AG09319 (cell line): ENCODE data around the gene NDOR1.

ENCODE experiments used
- DNase-seq: peaks from one replicate; pipeline ENCODE4 v3.0.0-alpha.2; 2010; ENCODE audit warnings: low read depth; ENCODE audit errors: extremely low read depth
- TF ChIP-seq, protein P1 (sequence below): IDR thresholded peaks from 2 replicates; pipeline ENCODE4 v1.5.1; 2011; ENCODE audit warnings: low read depth, mild to moderate bottlenecking, inconsistent platforms, low read length, moderate library complexity

The NDOR1 gene

DNA sequence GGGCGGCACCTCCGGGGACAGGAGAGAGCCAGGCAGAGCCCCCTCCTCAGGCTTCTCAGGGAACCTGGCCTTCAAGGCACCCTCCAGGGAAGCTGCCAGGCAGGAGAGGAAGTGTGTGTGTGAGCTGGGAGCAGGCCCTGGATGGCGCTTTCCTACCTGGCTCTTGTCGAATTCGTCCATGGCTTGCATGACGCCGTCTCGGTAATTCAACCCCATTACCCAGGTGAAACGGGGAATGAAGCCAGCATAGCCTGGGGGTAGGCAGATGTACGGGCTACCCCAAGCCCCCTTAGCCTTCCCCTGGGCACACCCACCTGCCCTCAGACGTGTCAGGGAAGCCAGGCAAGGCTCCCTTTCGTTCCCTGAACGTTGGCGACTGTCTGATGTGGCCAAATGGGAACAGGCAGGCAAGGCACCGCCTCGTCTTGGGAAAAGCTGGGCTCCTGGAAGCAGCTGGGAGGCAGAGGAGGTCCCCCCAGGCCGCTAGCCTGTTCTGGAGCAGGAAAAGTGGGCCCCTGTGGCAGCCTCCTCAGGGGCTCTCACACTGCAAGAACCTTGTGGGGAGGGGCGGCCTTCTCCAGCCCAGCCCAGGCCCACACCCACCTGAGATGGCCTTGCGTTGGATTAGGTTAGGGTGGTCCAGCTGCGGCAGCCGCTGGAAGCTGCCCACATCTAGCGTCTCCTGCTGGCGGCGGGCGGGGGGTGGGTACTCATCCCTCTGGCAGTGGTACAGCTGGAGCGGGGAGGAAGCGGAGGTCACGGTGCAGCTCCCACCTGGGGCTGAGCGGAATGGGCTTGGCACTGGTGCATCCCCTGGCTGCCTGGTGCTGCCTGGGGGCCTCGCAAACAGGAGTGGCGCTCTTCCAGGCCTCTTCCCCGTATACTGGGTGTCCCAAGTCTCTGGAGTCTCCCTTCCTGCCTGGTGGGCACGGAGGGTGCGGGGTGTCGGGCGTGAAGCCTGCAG is 39.3 kb downstream of the NDOR1 start:
- TF ChIP-seq, protein P1, sequence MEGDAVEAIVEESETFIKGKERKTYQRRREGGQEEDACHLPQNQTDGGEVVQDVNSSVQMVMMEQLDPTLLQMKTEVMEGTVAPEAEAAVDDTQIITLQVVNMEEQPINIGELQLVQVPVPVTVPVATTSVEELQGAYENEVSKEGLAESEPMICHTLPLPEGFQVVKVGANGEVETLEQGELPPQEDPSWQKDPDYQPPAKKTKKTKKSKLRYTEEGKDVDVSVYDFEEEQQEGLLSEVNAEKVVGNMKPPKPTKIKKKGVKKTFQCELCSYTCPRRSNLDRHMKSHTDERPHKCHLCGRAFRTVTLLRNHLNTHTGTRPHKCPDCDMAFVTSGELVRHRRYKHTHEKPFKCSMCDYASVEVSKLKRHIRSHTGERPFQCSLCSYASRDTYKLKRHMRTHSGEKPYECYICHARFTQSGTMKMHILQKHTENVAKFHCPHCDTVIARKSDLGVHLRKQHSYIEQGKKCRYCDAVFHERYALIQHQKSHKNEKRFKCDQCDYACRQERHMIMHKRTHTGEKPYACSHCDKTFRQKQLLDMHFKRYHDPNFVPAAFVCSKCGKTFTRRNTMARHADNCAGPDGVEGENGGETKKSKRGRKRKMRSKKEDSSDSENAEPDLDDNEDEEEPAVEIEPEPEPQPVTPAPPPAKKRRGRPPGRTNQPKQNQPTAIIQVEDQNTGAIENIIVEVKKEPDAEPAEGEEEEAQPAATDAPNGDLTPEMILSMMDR = no peak; the same call in 1 of the 2 replicates
- DNase-seq = no peak

DNA sequence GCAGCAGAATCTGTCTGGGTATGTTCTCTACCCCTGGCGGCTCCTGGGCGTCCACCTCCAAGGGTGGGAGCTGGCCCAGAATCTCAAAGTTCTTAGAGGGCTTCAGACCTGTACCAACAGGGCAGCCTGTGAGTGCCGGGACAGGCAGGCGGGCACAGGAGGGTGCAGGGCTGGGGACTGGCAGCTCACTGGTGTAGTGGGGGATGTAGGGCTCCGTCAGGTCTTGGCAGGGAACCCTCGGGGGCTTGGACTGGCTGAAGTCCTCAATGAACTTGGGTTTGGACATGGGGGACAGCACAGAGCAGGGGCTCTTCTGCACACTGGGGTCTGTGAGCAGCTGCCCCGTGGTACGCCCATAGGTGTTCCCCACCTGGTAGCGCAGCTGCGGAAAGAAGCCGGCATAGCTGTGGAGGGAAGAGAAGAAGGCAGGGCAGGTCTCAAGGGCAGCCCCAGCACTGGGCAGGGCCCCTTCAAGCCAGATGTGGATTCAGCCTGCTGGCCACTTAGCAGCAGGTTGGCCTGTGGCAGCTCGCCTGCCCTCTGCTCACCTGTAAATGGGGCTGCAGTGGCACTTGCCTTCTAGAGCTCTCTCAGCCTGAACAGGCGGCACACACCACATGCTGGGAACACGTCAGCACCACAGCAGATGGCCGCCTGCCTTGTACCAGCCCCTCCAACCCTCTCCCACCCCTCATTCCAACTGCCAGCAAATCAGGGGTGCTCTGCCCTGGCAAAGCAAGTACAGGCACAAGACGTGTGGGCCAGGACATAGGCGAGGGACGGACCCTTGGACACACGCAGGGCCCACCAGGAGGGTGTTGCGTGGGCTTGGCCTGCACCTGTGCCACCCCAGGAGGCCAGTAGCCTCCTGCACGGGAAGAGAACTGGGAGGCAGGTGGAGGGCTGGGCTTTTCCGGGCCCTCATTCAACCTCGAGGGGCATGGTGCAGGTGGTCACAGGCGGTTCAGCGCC is 40.2 kb downstream of the NDOR1 start:
- no peak for DNase-seq
- TF ChIP-seq, protein P1 = no peak

DNA sequence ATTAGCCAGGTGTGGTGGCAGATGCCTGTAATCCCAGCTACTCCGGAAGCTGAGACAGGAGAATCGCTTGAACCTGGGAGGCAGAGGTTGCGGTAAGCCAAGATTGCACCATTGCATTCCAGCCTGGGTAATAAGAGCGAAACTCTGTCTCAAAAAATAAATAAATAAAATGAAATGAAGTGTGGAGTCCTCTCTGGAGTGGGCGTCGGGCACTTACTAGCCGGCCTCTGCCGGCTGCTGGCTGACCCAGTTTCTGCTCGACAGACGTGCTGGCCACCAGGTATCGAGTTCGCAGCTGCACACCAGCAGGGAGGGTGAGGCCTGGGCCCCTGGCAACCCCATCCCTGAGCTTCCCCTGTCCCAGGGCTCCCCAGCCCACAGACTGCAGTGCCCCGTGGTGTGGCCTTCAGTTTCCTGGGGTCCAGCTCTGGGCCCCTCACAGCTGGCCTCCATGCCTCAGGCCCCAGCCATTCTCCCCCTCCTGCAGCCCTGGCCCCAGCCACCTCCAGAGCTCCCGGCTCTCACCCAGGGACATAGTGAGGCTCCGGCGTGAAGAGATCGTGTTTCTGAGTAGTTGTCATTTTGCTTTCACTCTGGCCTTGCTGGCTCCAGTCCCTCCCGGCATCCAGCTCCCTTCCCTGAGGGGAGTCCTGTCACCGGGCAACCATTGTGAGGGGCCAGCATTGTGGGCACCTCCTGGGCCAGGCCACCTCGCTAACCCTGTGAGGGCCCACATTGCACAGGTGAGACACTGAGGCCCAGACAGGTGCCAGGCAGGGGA is 41.8 kb downstream of the NDOR1 start:
- TF ChIP-seq, protein P1 = no peak
- DNase-seq = no peak

DNA sequence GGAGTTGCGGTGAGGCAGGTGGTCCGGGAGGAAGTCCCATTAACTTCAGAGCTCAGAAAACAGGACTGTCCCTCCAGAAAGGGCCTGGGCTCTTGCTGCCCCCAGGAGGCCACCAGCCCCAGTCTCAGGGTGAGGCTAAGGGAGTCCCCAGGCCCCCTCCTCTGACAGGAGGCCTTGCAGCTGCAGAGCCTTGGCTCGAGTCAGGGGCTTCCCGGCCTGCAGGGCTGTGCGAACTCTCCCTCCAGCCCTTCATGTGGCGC is 42.3 kb downstream of the NDOR1 start:
- TF ChIP-seq, protein P1 = no peak
- DNase-seq = no peak

DNA sequence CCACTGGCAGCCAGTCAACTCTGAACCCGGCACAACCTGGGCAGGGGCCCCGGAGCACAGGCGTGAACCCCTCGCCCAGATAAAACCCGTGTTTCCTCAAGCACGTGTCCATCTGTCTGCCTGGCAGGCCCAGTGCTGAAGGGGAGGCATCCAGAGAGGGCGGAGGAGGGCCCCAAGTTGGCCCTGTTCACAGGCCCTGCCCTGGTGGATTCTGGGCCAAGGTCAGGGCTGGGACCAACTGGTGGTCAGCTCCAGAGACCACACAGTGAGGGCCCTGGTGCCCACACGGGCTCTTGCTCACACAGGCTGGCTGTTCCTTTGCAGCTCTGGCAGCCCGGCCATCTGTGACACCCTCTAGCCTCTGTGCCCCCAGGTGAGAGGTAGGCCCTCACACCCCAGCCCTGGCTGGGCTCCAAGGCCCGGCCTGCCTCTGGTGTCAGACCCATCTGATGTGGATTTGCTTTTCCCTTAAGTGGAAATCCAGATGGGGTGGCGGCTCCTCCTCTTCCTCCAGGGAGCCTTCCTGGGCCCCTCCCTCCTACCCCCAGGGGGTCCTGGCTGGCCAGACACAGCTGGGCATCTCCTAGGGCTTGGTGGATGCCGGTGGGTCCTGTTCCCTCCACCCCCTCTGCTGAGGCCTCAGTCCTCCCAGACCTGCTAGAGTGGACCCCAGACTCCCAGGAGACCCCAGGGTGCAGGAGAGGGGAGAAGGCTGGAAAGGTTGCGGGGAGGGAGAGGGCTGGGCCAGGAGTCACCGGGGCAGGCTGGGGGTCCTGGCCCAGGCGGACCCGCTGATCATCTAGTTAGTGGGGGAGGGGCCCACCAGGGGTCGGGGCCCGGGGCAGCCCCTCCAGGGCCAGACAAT is 45.1 kb downstream of the NDOR1 start:
- no peak for DNase-seq

DNA sequence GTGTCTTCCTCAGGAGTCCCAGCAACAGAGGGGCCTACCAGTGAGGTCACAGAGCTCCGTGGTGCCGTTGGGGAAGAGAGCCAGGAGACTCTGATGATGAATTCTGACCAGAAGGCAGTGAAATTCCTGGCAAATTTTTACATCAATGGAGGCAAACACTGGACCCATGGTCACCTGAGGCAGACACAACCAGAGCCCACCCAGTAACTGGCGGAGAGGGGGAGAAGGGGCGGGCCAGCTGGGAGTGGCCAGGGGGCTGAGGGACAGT is 45.6 kb downstream of the NDOR1 start, which contains the start of gene STPG3:
Gene STPG3 (plus strand): TSS at position 93 of the 268 bp plus-strand sequence. CDS start 1 bp downstream, at position 94.
- no peak for DNase-seq
- TF ChIP-seq, protein P1 = no peak

More for the DNA sequence above, 45.1 kb downstream of the NDOR1 start:
- TF ChIP-seq, protein P1 = no peak
